ENCODE measurements around the gene HS6ST3.

DNA sequence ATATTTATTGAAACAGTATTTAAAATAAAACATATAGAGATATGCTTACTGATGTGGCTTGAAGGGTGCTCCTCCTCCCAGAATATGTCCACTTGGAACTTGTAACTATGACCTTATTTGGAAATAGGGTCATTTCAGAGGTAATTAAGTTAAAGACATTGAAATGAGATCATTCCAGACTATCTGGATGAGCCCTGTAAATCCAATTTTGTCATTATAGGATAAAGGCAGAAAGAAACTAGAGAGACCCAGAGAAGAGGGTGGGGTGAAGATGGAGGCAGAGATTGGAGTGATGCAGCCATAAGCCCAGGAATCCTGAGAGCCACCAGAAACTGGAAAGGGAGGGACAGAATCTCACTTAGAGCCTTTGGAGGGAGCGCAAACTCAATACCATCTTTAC, 661.2 kb downstream of the HS6ST3 start:
- TF ChIP-seq, protein P1, sequence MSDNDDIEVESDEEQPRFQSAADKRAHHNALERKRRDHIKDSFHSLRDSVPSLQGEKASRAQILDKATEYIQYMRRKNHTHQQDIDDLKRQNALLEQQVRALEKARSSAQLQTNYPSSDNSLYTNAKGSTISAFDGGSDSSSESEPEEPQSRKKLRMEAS (IDR thresholded peaks at IDR 0.05) = no peak
- TF ChIP-seq EP300 (IDR thresholded peaks at IDR 0.05; ENCODE audit: borderline replicate concordance) (no peak), TCF12 (IDR thresholded peaks at IDR 0.05; ENCODE audit: low read depth) (no peak), EGR1 (IDR thresholded peaks at IDR 0.05) (no peak), YY1 (IDR thresholded peaks at IDR 0.05; ENCODE audit: low read depth) (no peak), CEBPB (IDR thresholded peaks at IDR 0.05) (no peak), RAD21 (IDR thresholded peaks at IDR 0.05; ENCODE audit: low read depth) (no peak), TAF1 (IDR thresholded peaks at IDR 0.05; ENCODE audit: low read depth) (no peak), NFIC (IDR thresholded peaks at IDR 0.05) (no peak), CREB1 (IDR thresholded peaks at IDR 0.05; ENCODE audit: low read depth) (no peak)
- TF ChIP-seq, protein P2, sequence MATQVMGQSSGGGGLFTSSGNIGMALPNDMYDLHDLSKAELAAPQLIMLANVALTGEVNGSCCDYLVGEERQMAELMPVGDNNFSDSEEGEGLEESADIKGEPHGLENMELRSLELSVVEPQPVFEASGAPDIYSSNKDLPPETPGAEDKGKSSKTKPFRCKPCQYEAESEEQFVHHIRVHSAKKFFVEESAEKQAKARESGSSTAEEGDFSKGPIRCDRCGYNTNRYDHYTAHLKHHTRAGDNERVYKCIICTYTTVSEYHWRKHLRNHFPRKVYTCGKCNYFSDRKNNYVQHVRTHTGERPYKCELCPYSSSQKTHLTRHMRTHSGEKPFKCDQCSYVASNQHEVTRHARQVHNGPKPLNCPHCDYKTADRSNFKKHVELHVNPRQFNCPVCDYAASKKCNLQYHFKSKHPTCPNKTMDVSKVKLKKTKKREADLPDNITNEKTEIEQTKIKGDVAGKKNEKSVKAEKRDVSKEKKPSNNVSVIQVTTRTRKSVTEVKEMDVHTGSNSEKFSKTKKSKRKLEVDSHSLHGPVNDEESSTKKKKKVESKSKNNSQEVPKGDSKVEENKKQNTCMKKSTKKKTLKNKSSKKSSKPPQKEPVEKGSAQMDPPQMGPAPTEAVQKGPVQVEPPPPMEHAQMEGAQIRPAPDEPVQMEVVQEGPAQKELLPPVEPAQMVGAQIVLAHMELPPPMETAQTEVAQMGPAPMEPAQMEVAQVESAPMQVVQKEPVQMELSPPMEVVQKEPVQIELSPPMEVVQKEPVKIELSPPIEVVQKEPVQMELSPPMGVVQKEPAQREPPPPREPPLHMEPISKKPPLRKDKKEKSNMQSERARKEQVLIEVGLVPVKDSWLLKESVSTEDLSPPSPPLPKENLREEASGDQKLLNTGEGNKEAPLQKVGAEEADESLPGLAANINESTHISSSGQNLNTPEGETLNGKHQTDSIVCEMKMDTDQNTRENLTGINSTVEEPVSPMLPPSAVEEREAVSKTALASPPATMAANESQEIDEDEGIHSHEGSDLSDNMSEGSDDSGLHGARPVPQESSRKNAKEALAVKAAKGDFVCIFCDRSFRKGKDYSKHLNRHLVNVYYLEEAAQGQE (IDR thresholded peaks at IDR 0.05; ENCODE audit: low read depth) = no peak
